IPS-11a (cell line): ENCODE measurements around the gene DIPK1A.

Source experiments
- H3K4me3 ChIP-seq: one replicate; pipeline ENCODE4 v1.5.1; 2013; ENCODE audit warnings: low read depth, low read length, control low read depth

Gene DIPK1A

DNA sequence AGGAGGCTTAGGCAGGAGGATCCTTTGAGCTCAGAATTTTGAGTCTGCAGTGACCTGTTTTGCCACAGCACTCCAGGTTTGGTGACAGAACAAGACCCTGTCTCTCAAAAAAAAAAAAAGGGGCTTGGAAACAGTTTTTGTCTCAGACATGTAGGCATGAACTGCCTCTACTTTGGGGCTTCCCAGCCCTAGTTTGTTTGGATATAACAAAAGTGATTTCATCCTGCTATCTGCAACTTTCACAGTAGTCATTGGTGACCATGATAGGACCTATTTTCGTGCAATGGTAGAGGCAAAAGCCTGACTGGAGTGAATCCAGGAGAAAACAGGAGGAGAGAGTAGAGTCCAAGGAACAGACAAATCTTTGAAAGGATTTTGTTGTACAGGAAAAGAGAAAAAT lies 156.0 kb downstream of the DIPK1A start:
- H3K4me3 ChIP-seq: no peak overlapping the region

DNA sequence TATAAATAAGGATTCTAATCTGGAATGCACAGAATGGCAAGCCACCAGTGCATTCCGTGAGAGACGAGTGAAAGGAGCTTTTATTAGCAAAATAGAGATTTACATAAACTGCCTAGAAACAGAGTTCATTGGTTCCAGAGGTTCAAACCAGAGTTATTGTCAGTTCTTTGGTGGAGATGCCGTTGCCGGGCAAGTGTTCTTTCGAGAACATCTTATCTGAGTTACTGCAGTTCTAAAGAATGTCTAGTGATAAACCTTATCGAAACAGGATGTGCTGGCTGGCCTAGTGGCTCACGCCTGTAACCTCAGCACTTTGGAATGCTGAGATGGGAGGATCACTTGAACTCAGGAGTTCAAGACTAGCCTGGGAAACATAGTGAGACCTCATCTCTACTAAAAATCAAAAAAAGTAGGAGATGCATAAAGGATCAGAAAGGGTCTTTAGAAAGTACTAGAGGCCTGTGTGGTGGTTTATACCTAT lies 156.5 kb downstream of the DIPK1A start:
- no peak overlapping the region for H3K4me3 ChIP-seq

DNA sequence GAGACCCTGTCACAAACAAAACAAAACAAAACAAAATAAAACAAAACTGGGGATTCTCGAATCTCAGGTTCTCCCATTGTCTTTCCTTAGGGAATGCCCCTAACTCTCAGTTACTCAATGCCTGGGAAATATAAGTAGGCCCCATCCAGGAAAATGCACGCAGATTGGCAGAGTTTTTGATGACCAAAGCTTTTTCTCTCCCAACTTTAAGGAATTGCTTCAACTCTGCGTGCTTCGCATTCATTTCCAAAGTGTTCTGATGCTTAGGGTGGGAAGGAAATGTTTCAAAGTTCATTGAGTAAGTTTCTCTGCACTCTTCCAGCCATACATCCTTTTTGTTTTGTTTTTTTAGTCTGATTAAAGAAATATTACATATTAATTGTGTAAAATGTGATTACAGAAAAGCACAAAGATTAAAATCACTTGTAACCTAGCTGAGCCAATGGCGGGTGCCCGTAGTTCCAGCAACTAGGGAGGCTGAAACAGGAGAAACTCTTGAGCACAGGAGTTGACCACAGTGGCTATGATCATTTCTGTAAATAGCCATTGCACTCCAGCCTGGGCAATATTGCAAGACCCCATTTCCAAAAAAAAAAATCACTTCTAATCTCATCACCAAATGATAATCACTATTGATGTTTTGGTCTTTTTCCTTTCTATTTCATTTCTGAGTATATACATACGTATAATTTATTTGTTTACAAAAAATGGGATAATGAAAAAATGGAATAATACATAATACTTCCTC lies 157.9 kb downstream of the DIPK1A start:
- H3K4me3 ChIP-seq: no peak overlapping the region

DNA sequence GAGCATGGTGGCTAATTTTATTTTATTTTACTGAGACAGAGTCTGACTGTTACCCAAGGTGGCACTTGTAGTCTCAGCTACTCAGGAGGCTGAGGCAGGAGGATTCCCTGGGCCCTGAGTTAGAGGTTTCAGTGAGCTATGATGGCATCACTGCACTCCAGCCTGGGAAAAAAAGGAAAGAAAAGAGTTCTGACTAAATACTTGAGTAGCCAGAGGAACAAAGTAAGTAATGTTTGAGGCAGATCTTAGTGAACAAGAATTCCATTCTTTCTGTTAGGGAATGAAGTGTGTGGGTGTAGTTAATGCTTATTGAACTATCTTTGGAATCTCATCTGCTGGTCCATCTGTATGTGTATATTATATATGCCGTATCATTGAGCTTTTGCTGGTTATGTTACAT lies 163.3 kb downstream of the DIPK1A start:
- H3K4me3 ChIP-seq: no peak overlapping the region

DNA sequence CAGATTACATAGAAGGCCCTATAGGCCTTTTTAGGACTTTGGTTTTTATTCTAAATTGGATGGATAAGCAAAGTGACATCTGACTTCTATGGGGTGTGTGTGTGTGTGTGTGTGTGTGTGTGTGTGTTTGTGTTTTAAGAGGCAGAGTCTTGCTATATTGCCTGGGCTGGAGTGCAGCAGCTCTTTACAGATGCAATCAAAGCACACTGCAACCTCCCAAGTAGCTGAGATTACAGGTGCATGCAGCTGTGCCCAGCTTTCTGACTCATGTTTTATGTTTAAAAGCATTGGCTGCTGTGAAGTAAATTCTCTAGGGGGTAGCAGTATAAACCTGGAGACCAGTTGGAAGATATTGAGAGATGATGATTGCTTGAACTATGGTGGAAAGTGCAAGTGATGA lies 164.0 kb downstream of the DIPK1A start:
- no peak overlapping the region for H3K4me3 ChIP-seq

DNA sequence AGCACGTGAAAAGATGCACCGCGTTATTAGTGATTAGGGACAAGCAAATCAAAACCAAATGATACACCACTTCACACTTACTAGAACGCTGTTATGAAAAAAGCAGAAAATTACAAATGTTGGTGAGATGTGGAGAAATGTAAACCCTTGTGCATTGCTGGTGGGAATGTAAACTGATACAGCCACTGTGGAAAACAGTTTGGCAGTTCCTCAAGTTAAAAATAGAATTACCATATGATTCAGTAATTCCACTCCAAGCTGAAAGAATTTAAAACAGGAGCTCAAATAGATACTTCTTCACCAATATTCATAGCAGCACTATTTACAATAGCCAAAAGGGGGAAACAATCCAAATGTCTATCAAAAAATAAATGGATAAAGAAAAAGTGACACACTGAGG lies 166.1 kb downstream of the DIPK1A start:
- H3K4me3 ChIP-seq: no peak overlapping the region

DNA sequence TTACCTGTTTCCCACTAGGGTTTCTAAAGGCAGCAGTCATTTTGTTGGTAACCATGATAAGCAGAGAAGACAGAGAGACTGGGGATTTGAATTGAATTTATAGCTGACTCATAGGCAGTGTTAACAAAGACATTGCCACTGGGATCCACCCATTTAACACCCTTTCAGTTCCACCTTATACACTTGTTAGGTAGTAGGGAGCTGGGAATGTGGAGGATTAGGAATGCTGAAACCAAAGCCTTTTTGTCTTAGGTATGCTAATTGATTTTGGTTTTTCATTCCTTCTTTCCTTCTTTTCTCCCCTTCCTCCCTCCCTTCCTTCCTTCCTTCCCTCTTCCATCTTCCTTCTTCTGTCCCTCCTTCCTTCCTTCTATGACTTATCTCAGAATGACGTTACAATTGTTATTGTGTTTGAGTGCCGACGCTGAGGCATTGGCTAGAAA lies 168.9 kb downstream of the DIPK1A start:
- H3K4me3 ChIP-seq: no peak overlapping the region
